Ovary (tissue), 9 donors: ENCODE results near the gene CCDC171. TPM values are rescaled to one million over a fixed set of nuclear protein-coding genes. Genes with fewer than 3 reads are reported as not detected.
"Not testable (repeated sequence)": the region's sequence is repeated elsewhere in the genome, so short reads cannot be mapped to it uniquely, and the experiment has no call there.

Source experiments
- DNase-seq, 5 donors: peaks; one replicate each; pipeline ENCODE4 v3.0.0-alpha.2; 2019 to 2020
- H3K27ac ChIP-seq, 2 donors: fragments of 200-600 bp; one replicate each; pipeline versions ENCODE4 v1.5.1 to v1.8.0; 2019 to 2022
- H3K27me3 ChIP-seq: fragments of 200-600 bp; one replicate; pipeline ENCODE4 v1.8.0; 2022
- H3K36me3 ChIP-seq: fragments of 200-600 bp; sonication (generic); one replicate; pipeline ENCODE4 v1.5.1; 2019
- H3K4me1 ChIP-seq: one replicate; pipeline ENCODE4 v1.8.1; 2013; ENCODE audit warnings: mild to moderate bottlenecking, moderate library complexity; ENCODE audit not compliant: insufficient read depth
- H3K4me3 ChIP-seq: fragments of 200-600 bp; sonication (generic); one replicate; pipeline ENCODE4 v1.5.1; 2017
- H3K9me3 ChIP-seq, 2 donors: fragments of 200-600 bp in 1 of 2; sonication (generic) in 1 of 2; one replicate each; pipeline versions ENCODE4 v1.5.1 to v1.8.1; 2013 to 2019; ENCODE audit warnings: mild to moderate bottlenecking in 1 of 2, moderate library complexity in 1 of 2
- CTCF ChIP-seq, 3 donors: fragments of 450-650 bp in 2 of 3; fragments of 200-600 bp in 1 of 3; IDR thresholded peaks; one replicate each; pipeline versions ENCODE4 v1.5.1 to v1.8.0; 2016 to 2022; ENCODE audit warnings: antibody characterized with exemption in 3 of 3, mild to moderate bottlenecking in 1 of 3
- EP300 ChIP-seq: sonication (generic); formaldehyde crosslinking; IDR thresholded peaks from one replicate; pipeline ENCODE4 v1.6.1; 2017; ENCODE audit warnings: antibody characterized with exemption
- POLR2A ChIP-seq: fragments of 450-650 bp; IDR thresholded peaks from one replicate; pipeline ENCODE4 v1.6.1; 2017; ENCODE audit warnings: antibody characterized with exemption, mild to moderate bottlenecking, moderate library complexity
- WGBS, 3 donors: extraction: QIAGEN DNeasy Blood & Tissue Kit in 1 of 3; methylation state at CpG; one replicate each; pipeline versions ENCODE4 v1.1.5 to v1.1.7; 2013 to 2017; 5-methylcytosine and 5-hydroxymethylcytosine counted together
- intact Hi-C, 4 donors: fragments of 100-400 bp; cut with DNase I; formaldehyde crosslinking; loops; one replicate each; pipeline versions ENCODE4 v1.11.0 to v1.15.1; 2022 to 2023
- polyA plus RNA-seq, 2 donors: library from polyadenylated mRNA; stranded (reverse); fragments of 200-250 nt in 1 of 2; fragments of 350-450 nt in 1 of 2; fragmentation: Illumina TruSeq in 1 of 2; extraction: RNeasy Lipid Tissue Mini Kit (QIAGEN cat#74804) in 1 of 2; gene quantifications; one replicate each; pipeline ENCODE4 v1.2.3, GENCODE V29; 2013 to 2014
- total RNA-seq, 7 donors: library from RNA; depleted of rRNA in 2 of 7; stranded (reverse); fragments of >200 nt in 2 of 7; fragmentation: NEBNext Ultra II Directional in 3 of 7; extraction: Animal tissue kit (Norgen Biotek cat#: 25700) in 3 of 7; gene quantifications; one replicate each; pipeline versions ENCODE4 v1.1.0 to v1.2.4, GENCODE V29; 2016 to 2023
- donor health status: DM: no; HTN: no; CAD: no; lungs with moderate emphysema.
- donor health status: DM: no; HTN: no; CAD: no.
- donor health status: Bipolar disorder and iron deficiency.
- donor health status: DM: yes; HTN: yes; CAD: no.
- donor health status: DM: no; HTN: no; CAD: no.
- donor health status: DM: yes; HTN: yes; CAD: no.

Gene CCDC171
- total and polyA plus RNA-seq, 9 donors: 2.0 to 6.1 (median 5.0) TPM

- TF ChIP-seq EP300: no peak
- TF ChIP-seq POLR2A: no peak
- TF ChIP-seq CTCF (IDR thresholded peaks at IDR 0.05): no peak
- no peaks in the 10 kb centered on the region for H3K9me3 ChIP-seq
- H3K36me3 ChIP-seq: no peaks in the 10 kb centered on the region
- intact Hi-C loops: no loop called here
- no peaks in the 10 kb centered on the region for H3K4me1 ChIP-seq
- no peak for DNase-seq
- H3K27ac ChIP-seq: no peak overlapping the region
- H3K4me3 ChIP-seq: no peak overlapping the region
- 82 to 96% (median 91%) methylated on average over 2 of the region's 2 CpGs for WGBS, 3 donors
- H3K27me3 ChIP-seq: no peaks in the 10 kb centered on the region
Measured at GRCh38 chr9:15697446-15697851, 144.6 kb downstream of the CCDC171 start.

- 94 to 95% (median 95%) methylated on average over 27 to 33 of the region's 36 CpGs for WGBS, 3 donors
- H3K9me3 ChIP-seq, H3K27me3 ChIP-seq, H3K36me3 ChIP-seq, intact Hi-C loops, H3K4me1 ChIP-seq, H3K27ac ChIP-seq, H3K4me3 ChIP-seq, DNase-seq: not testable (repeated sequence)
Measured at GRCh38 chr9:15699876-15700559, 147.2 kb downstream of the CCDC171 start.

GRCh38 chr9:15707000-15707399, 154.2 kb downstream of the CCDC171 start:
- Histone ChIP-seq H3K4me1 (no peaks in the 10 kb centered on the region), H3K27ac (no peak overlapping the region), H3K36me3 (no peaks in the 10 kb centered on the region), H3K27me3 (no peaks in the 10 kb centered on the region), H3K4me3 (no peak overlapping the region), H3K9me3 (no peaks in the 10 kb centered on the region)
- TF ChIP-seq POLR2A (no peak), EP300 (no peak), CTCF (IDR thresholded peaks at IDR 0.05) (no peak)
- intact Hi-C loops: no loop called here
- 83 to 90% (median 86%) methylated on average over 3 of the region's 3 CpGs for WGBS, 3 donors
- DNase-seq: no peak

- H3K36me3 ChIP-seq: no peaks in the 10 kb centered on the region
- H3K4me1 ChIP-seq: no peaks in the 10 kb centered on the region
- intact Hi-C loops: no loop called here
- 86 to 89% (median 87%) methylated on average over 1 of the region's 1 CpG for WGBS, 3 donors
- H3K4me3 ChIP-seq: no peak overlapping the region
- no peaks in the 10 kb centered on the region for H3K9me3 ChIP-seq
- H3K27me3 ChIP-seq: no peaks in the 10 kb centered on the region
- DNase-seq: no peak
- H3K27ac ChIP-seq: no peak overlapping the region
- TF ChIP-seq EP300 (no peak), POLR2A (no peak), CTCF (IDR thresholded peaks at IDR 0.05) (no peak)
Measured at GRCh38 chr9:15711531-15711930, 158.7 kb downstream of the CCDC171 start.

- Histone ChIP-seq H3K36me3 (no peaks in the 10 kb centered on the region), H3K27me3 (no peaks in the 10 kb centered on the region), H3K9me3 (no peaks in the 10 kb centered on the region), H3K27ac (no peak overlapping the region), H3K4me1 (no peaks in the 10 kb centered on the region), H3K4me3 (no peak overlapping the region)
- TF ChIP-seq EP300 (no peak), POLR2A (no peak), CTCF (IDR thresholded peaks at IDR 0.05) (no peak)
- intact Hi-C loops: no loop called here
- WGBS, 3 donors: 64 to 88% (median 68%) methylated on average over 2 of the region's 2 CpGs
- no peak for DNase-seq
Measured at GRCh38 chr9:15711931-15712330, 159.1 kb downstream of the CCDC171 start.
